Measurements from ENCODE around the gene SBK2. TPM values are rescaled to one million over a fixed set of nuclear protein-coding genes. Genes with fewer than 3 reads are reported as not detected.
A peak's percentile ranks its signal among the peaks of the same experiment; 100 is the strongest.
"Not testable (repeated sequence)": the region's sequence is repeated elsewhere in the genome, so short reads cannot be mapped to it uniquely, and the experiment has no call there.

SBK2 gene
- total and polyA plus RNA-seq, 8 donors, result not detected

GRCh38 chr19:55578761-55579747 lies 42.1 kb upstream of the SBK2 start:
- H3K4me3 ChIP-seq, result peak overlapping the region; percentile 73 to 95 (median 82)

GRCh38 chr19:55578031-55578760 lies 41.3 kb upstream of the SBK2 start:
- Histone ChIP-seq H3K27ac (no peak overlapping the region), H3K27me3 (no peaks in the 10 kb centered on the region), H3K4me3 (no peak overlapping the region), H3K4me1 (peaks cover 20 to 35% (median 31%) of the 10 kb centered on the region in 4 donors), H3K36me3 (peaks cover 16 to 31% (median 29%) of the 10 kb centered on the region in 4 donors), H3K9me3 (no peaks in the 10 kb centered on the region)
- no peak for DNase-seq
- intact Hi-C loops (cut with DNase I; ENCODE audit: low total_unique reads), result no loop called here
- no peak for TF ChIP-seq POLR2AphosphoS5 (IDR thresholded peaks at IDR 0.05)
- TF ChIP-seq POLR2A (IDR thresholded peaks at IDR 0.05), result no peak
- TF ChIP-seq CTCF (IDR thresholded peaks at IDR 0.05), result no peak
- TF ChIP-seq EP300 (IDR thresholded peaks at IDR 0.05), result no peak
- whole genome bisulfite sequencing, 5 donors, result 93 to 95% (median 95%) methylated on average over 54 to 83 of the region's 83 CpGs

More at GRCh38 chr19:55578761-55579747, 42.1 kb upstream of the SBK2 start:
- H3K9me3 ChIP-seq, result no peaks in the 10 kb centered on the region
- DNase-seq, result peak in 1 of 2 donors; percentile 9
- TF ChIP-seq CTCF (IDR thresholded peaks at IDR 0.05) (no peak), POLR2A (IDR thresholded peaks at IDR 0.05) (no peak), POLR2AphosphoS5 (IDR thresholded peaks at IDR 0.05) (no peak), EP300 (IDR thresholded peaks at IDR 0.05) (no peak)
- H3K36me3 ChIP-seq, result peaks cover 16 to 31% (median 29%) of the 10 kb centered on the region in 4 donors
- H3K4me1 ChIP-seq, result peaks cover 20 to 35% (median 31%) of the 10 kb centered on the region in 4 donors
- 84 to 89% (median 88%) methylated on average over 72 to 90 of the region's 90 CpGs for WGBS, 5 donors
- no peaks in the 10 kb centered on the region for H3K27me3 ChIP-seq
- peak overlapping the region in 4 of 5 donors; percentile 92 to 96 (median 94) for H3K27ac ChIP-seq
- intact Hi-C loops (cut with DNase I; ENCODE audit: low total_unique reads), result no loop called here

GRCh38 chr19:55576746-55577145 lies 39.8 kb upstream of the SBK2 start:
- WGBS, 5 donors, result 88 to 89% (median 88%) methylated on average over 5 of the region's 5 CpGs
- no peak for TF ChIP-seq EP300 (IDR thresholded peaks at IDR 0.05)
- no peak for TF ChIP-seq POLR2A (IDR thresholded peaks at IDR 0.05)
- TF ChIP-seq CTCF (IDR thresholded peaks at IDR 0.05), result no peak
- no peak for TF ChIP-seq POLR2AphosphoS5 (IDR thresholded peaks at IDR 0.05)

GRCh38 chr19:55573929-55574328 lies 37.0 kb upstream of the SBK2 start:
- H3K9me3 ChIP-seq; DNase-seq; H3K27ac ChIP-seq; H3K4me3 ChIP-seq; intact Hi-C loops (cut with DNase I; ENCODE audit: low total_unique reads); H3K4me1 ChIP-seq; H3K27me3 ChIP-seq: not testable (repeated sequence)
- 84 to 89% (median 84%) methylated on average over 6 of the region's 6 CpGs for WGBS, 5 donors
- peaks cover 14 to 26% (median 24%) of the 10 kb centered on the region in 4 donors for H3K36me3 ChIP-seq

More at GRCh38 chr19:55576746-55577145, 39.8 kb upstream of the SBK2 start:
- no peaks in the 10 kb centered on the region for H3K9me3 ChIP-seq
- H3K27ac ChIP-seq, result no peak overlapping the region
- intact Hi-C loops (cut with DNase I; ENCODE audit: low total_unique reads), result no loop called here
- peaks cover 16 to 31% (median 29%) of the 10 kb centered on the region in 4 donors for H3K36me3 ChIP-seq
- no peaks in the 10 kb centered on the region for H3K27me3 ChIP-seq
- H3K4me3 ChIP-seq, result no peak overlapping the region
- peaks cover 12 to 25% (median 23%) of the 10 kb centered on the region in 4 donors for H3K4me1 ChIP-seq
- no peak for DNase-seq

GRCh38 chr19:55569477-55569876 lies 32.5 kb upstream of the SBK2 start:
- 88 to 99% (median 94%) methylated on average over 5 of the region's 5 CpGs for WGBS, 5 donors
- not testable (repeated sequence) for H3K9me3 ChIP-seq

More at GRCh38 chr19:55569477-55569876, 32.5 kb upstream of the SBK2 start:
- H3K4me3 ChIP-seq; H3K36me3 ChIP-seq; DNase-seq; H3K27ac ChIP-seq; intact Hi-C loops (cut with DNase I; ENCODE audit: low total_unique reads): not testable (repeated sequence)
- peaks cover 4 to 13% (median 6%) of the 10 kb centered on the region in 4 donors for H3K4me1 ChIP-seq
- H3K27me3 ChIP-seq, result peaks cover 0 to 10% (median 0%) of the 10 kb centered on the region in 3 donors
